ENCODE data around the gene PIGC. TPM values are rescaled to one million over a fixed set of nuclear protein-coding genes. Genes with fewer than 3 reads are reported as not detected.

The PIGC gene
- total RNA-seq, 4 donors from 2014 or later = 8.2 to 83.3 (median 31.3) TPM

GRCh38 chr1:172401477-172401876 is 42.4 kb downstream of the PIGC start:
- Histone ChIP-seq H3K4me1 (peaks cover 0 to 17% of the 10 kb centered on the region in 2 donors), H3K9me3 (no peaks in the 10 kb centered on the region), H3K27ac (peak overlapping the region; percentile 78 to 89), H3K27me3 (no peaks in the 10 kb centered on the region), H3K4me3 (no peak overlapping the region), H3K36me3 (no peaks in the 10 kb centered on the region)
- DNase-seq = no peak
- intact Hi-C loops (cut with DNase I; ENCODE audit: low total_unique reads) = loop anchor here (10.0 kb wide), 1 partner anchor 357 kb away; no protein-coding TSS in a partner anchor
- no peak for TF ChIP-seq POLR2A (IDR thresholded peaks at IDR 0.05)
- TF ChIP-seq CTCF (IDR thresholded peaks at IDR 0.05) = no peak

GRCh38 chr1:172400722-172401105 is 43.2 kb downstream of the PIGC start:
- Histone ChIP-seq H3K9me3 (no peaks in the 10 kb centered on the region), H3K27me3 (no peaks in the 10 kb centered on the region), H3K27ac (peak overlapping the region; percentile 78 to 89), H3K36me3 (no peaks in the 10 kb centered on the region), H3K4me3 (no peak overlapping the region), H3K4me1 (peaks cover 0 to 17% of the 10 kb centered on the region in 2 donors)
- no peak for TF ChIP-seq CTCF (IDR thresholded peaks at IDR 0.05)
- no peak for TF ChIP-seq POLR2A (IDR thresholded peaks at IDR 0.05)
- no peak for DNase-seq
- intact Hi-C loops (cut with DNase I; ENCODE audit: low total_unique reads) = loop anchor here (10.0 kb wide), 1 partner anchor 356 kb away; no protein-coding TSS in a partner anchor

- no peak overlapping the region for H3K4me3 ChIP-seq
These were observed 43.8 kb downstream of the PIGC start for GRCh38 chr1:172399756-172400721.

GRCh38 chr1:172398970-172399755 is 44.7 kb downstream of the PIGC start:
- Histone ChIP-seq H3K27ac (peak overlapping the region; percentile 78 to 89), H3K4me1 (peaks cover 0 to 21% of the 10 kb centered on the region in 2 donors), H3K4me3 (peak overlapping the region in 1 of 2 donors; percentile 11), H3K27me3 (no peaks in the 10 kb centered on the region), H3K9me3 (no peaks in the 10 kb centered on the region), H3K36me3 (no peaks in the 10 kb centered on the region)
- DNase-seq = peak; percentile 73 to 84
- TF ChIP-seq CTCF (IDR thresholded peaks at IDR 0.05) (peak; percentile 64 to 79 (median 70)), POLR2A (IDR thresholded peaks at IDR 0.05) (no peak)
- intact Hi-C loops (cut with DNase I; ENCODE audit: low total_unique reads) = loop anchor here (5.0 kb wide), 1 partner anchor 42 kb away; no protein-coding TSS in a partner anchor

More at GRCh38 chr1:172399756-172400721, 43.8 kb downstream of the PIGC start:
- Histone ChIP-seq H3K4me1 (peaks cover 0 to 17% of the 10 kb centered on the region in 2 donors), H3K27ac (peak overlapping the region; percentile 78 to 89), H3K36me3 (no peaks in the 10 kb centered on the region), H3K9me3 (no peaks in the 10 kb centered on the region), H3K27me3 (no peaks in the 10 kb centered on the region)
- DNase-seq = no peak
- no peak for TF ChIP-seq POLR2A (IDR thresholded peaks at IDR 0.05)
- TF ChIP-seq CTCF (IDR thresholded peaks at IDR 0.05) = no peak
- intact Hi-C loops (cut with DNase I; ENCODE audit: low total_unique reads) = loop anchor here (5.0 to 10.0 kb wide), 2 partner anchors 43 to 355 kb away; no protein-coding TSS in a partner anchor

Data from uterus (tissue), 4 donors.